Endothelial cell of umbilical vein (primary cell): ENCODE data around the gene HK1. TPM values are rescaled to one million over a fixed set of nuclear protein-coding genes. Genes with fewer than 3 reads are reported as not detected.

Experiments used
- BruUV-seq: library from RNA; stranded (reverse); fragments of 400-500 nt; replicated peaks from 2 replicates; lab custom pipeline; 2021; lab: Mats Ljungman, UMichigan
- CTCF ChIA-PET: fragments of 300-600, 350-600 bp; sonication (Branson Sonifier 250); formaldehyde crosslinking; loops from one replicate; lab custom pipeline; 2021; ENCODE audit warnings: antibody characterized with exemption, inconsistent platforms; lab: Charles Lee
- POLR2A ChIA-PET: fragments of 300-600, 350-600 bp; sonication (Branson Sonifier 250); formaldehyde crosslinking; loops from one replicate; lab custom pipeline; 2021; ENCODE audit warnings: antibody characterized with exemption, inconsistent platforms; lab: Charles Lee
- DNase-seq: peaks from one replicate; pipeline ENCODE4 v3.0.0-alpha.2; 2011; ENCODE audit warnings: low read depth, low spot score
- FAIRE-seq: peaks from 2 replicates; lab custom pipeline; 2011; peaks lifted over from hg19 to GRCh38; lab: Jason Lieb, UNC
- H2AFZ ChIP-seq: 2 replicates; pipeline ENCODE4 v1.6.0; 2012; ENCODE audit warnings: low read depth, low read length, control low read depth, inconsistent platforms
- H3K27ac ChIP-seq: 2 replicates; pipeline ENCODE4 v1.5.1; 2011; ENCODE audit warnings: low read depth, mild to moderate bottlenecking, control low read depth, low read length, moderate library complexity; ENCODE audit not compliant: insufficient read depth
- H3K27me3 ChIP-seq, 2 experiments: 2 replicates each; pipeline versions ENCODE4 v1.6.0 to v1.6.1; 2011; ENCODE audit warnings: low read length in 2 of 2, mixed read lengths in 1 of 2; ENCODE audit not compliant: control insufficient read depth in 2 of 2, insufficient read depth in 2 of 2
- H3K36me3 ChIP-seq, 2 experiments: 2 replicates in 1 of 2; 3 replicates in 1 of 2; pipeline ENCODE4 v1.5.1; 2011; ENCODE audit warnings: low read length in 2 of 2, mild to moderate bottlenecking in 1 of 2, moderate library complexity in 1 of 2; ENCODE audit not compliant: control insufficient read depth in 2 of 2, insufficient read depth in 2 of 2; ENCODE audit errors: extremely low read depth in 1 of 2
- H3K4me1 ChIP-seq: 3 replicates; pipeline ENCODE4 v1.5.1; 2011; ENCODE audit warnings: mild to moderate bottlenecking, low read length; ENCODE audit not compliant: control insufficient read depth, insufficient read depth; ENCODE audit errors: extremely low read depth
- H3K4me2 ChIP-seq: 2 replicates; pipeline ENCODE4 v1.6.1; 2011; ENCODE audit warnings: low read length, control low read depth, mixed read lengths; ENCODE audit not compliant: insufficient read depth
- H3K4me3 ChIP-seq, 3 experiments: fragments of 200-600 bp in 1 of 3; sonication (generic), shearing (Covaris generic) in 1 of 3; replicated peaks in 1 of 3; 2 replicates each; pipeline ENCODE4 v1.5.1; 2011 to 2016; ENCODE audit warnings: control low read depth in 3 of 3, low read length in 3 of 3, mild to moderate bottlenecking in 2 of 3, inconsistent platforms in 1 of 3, low read depth in 1 of 3, moderate library complexity in 1 of 3; ENCODE audit not compliant: insufficient read depth in 1 of 3
- H3K79me2 ChIP-seq: 2 replicates; pipeline ENCODE4 v1.6.0; 2012; ENCODE audit warnings: low read length, inconsistent platforms; ENCODE audit not compliant: control insufficient read depth, insufficient read depth
- H3K9ac ChIP-seq: replicated peaks from 2 replicates; pipeline ENCODE3; 2011; ENCODE audit warnings: low read length, control low read depth; ENCODE audit not compliant: insufficient read depth; ENCODE audit errors: extremely low read depth
- H3K9me1 ChIP-seq: replicated peaks from 3 replicates; pipeline ENCODE4 v1.6.0; 2011; ENCODE audit warnings: mild to moderate bottlenecking, low read length; ENCODE audit not compliant: control insufficient read depth, insufficient read depth; ENCODE audit errors: extremely low read depth
- H3K9me3 ChIP-seq: replicated peaks from 2 replicates; pipeline ENCODE4 v1.5.1; 2012; ENCODE audit warnings: low read length, inconsistent platforms; ENCODE audit not compliant: control insufficient read depth, insufficient read depth
- H4K20me1 ChIP-seq: replicated peaks from 2 replicates; pipeline ENCODE3; 2011; ENCODE audit warnings: mild to moderate bottlenecking, low read length; ENCODE audit not compliant: control insufficient read depth, insufficient read depth; ENCODE audit errors: extremely low read depth
- EZH2 ChIP-seq: IDR thresholded peaks from 2 replicates; pipeline ENCODE4 v1.6.1; 2012; ENCODE audit warnings: borderline replicate concordance, low read depth, mild to moderate bottlenecking, moderate library complexity, low read length, inconsistent platforms; ENCODE audit not compliant: severe bottlenecking
- FOS ChIP-seq: IDR thresholded peaks from 2 replicates; pipeline ENCODE4 v1.6.1; 2011; ENCODE audit warnings: mild to moderate bottlenecking, low read length, moderate library complexity, borderline replicate concordance; ENCODE audit not compliant: insufficient read depth
- GATA2 ChIP-seq: IDR thresholded peaks from 2 replicates; pipeline ENCODE4 v1.7.0; 2011; ENCODE audit warnings: low read depth, mild to moderate bottlenecking, moderate library complexity, mixed read lengths, low read length; ENCODE audit not compliant: insufficient read length, insufficient read depth
- JUN ChIP-seq: IDR thresholded peaks from 2 replicates; pipeline ENCODE4 v1.6.1; 2011; ENCODE audit warnings: borderline replicate concordance, low read depth; ENCODE audit not compliant: insufficient read length, insufficient read depth
- MYC ChIP-seq: IDR thresholded peaks from one replicate; pipeline ENCODE4 v1.6.1; 2011; ENCODE audit warnings: mild to moderate bottlenecking, low read depth, low read length
- POLR2A ChIP-seq: IDR thresholded peaks from 2 replicates; pipeline ENCODE4 v1.6.1; 2012; ENCODE audit warnings: low read depth, mild to moderate bottlenecking, control low read depth, low read length
- POLR2AphosphoS5 ChIP-seq: IDR thresholded peaks from 2 replicates; pipeline ENCODE4 v1.6.1; 2012; ENCODE audit warnings: low read depth, mild to moderate bottlenecking, control low read depth, low read length, moderate library complexity; ENCODE audit not compliant: insufficient read depth
- dilution Hi-C: fragments of 300-500 bp; cut with MboI; formaldehyde crosslinking; loops from one replicate; pipeline ENCODE4 v1.15.0; 2019; ENCODE audit warnings: low sequenced_read_pairs; ENCODE audit not compliant: extremely low pct_ligation_motif_present
- intact Hi-C: fragments of 100-400 bp; cut with micrococcal nuclease; formaldehyde crosslinking; loops from one replicate; pipeline ENCODE4 v1.10.0; 2022
- polyA plus RNA-seq, 4 experiments: library from polyadenylated mRNA; depleted of rRNA in 3 of 4; stranded (reverse) in 3 of 4; unstranded in 1 of 4; fragments of >200 nt; gene quantifications; 2 replicates each; pipeline versions ENCODE4 v1.2.1 to v1.2.3, GENCODE V29; 2011 to 2012; ENCODE audit warnings: missing spikeins in 1 of 4
- total RNA-seq: library from RNA; stranded (reverse); gene quantifications from 2 replicates; pipeline ENCODE4 v1.2.3, GENCODE V29; 2021
- TF ChIP-seq, protein P1 (sequence below), 2 donors: IDR thresholded peaks; 1 replicate in 1 of 2; 2 replicates in 1 of 2; pipeline ENCODE4 v1.5.1; 2011; ENCODE audit warnings: low read length in 2 of 2, mild to moderate bottlenecking in 2 of 2, moderate library complexity in 2 of 2, control low read depth in 1 of 2, inconsistent platforms in 1 of 2, low read depth in 1 of 2; ENCODE audit not compliant: insufficient read depth in 1 of 2; ENCODE audit errors: extremely low read depth in 1 of 2
- TF ChIP-seq, protein P2 (sequence below): IDR thresholded peaks from 2 replicates; pipeline ENCODE4 v1.6.1; 2011; ENCODE audit not compliant: insufficient read depth, insufficient read length

Gene HK1
- total and polyA plus RNA-seq, 2 donors (not counting 3 experiments of a cell fraction or from before 2014, with no cell fraction given), result 50.8 to 121 TPM

DNA sequence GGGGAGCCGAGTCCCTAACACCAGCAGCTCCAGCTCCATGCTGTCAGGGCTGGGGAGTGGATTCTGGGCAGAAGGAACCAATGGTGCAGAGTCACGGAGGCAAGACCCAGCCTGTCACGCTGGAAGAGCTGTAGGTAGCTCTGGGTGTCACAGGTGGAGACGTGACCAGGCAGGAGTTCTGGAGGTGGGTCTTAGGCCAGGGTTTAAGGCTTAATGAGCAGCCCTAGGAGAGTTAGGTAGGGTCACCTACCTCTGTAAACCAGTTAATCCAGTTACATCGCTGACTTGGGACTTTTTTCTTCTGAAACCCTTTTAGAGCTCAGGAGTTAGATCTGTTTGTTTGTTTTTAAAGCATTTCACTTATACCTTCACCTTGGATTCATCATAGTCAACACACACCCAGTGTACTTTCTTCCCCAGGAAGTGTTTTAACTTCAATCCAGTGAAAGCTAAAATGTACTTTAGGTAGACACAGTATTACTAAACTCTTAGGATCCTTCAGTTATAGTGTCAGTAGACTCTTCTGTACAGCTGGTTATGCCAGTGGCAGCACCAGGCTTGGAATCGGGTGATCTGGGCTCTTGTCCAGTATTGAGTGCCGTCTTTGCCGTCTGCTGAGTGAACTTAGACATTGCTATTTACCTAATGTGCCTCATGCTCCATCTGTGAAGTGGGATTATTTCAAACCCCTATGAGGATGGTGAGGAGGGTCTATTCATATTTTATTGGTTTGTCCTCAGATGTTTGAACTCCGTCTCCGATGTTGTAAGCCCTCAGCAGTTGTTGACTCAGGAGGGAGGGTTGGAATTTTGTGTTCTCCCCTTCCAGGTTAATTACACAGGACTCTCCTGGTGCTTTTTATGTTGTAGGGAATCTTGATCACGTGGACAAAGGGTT lies 107.4 kb downstream of the HK1 start:
- dilution Hi-C loops, result loop anchor here (25.0 kb wide), 1 partner anchor 148 kb away; no protein-coding TSS in a partner anchor
- Histone ChIP-seq H3K4me1 (no peaks in the 10 kb centered on the region), H2AFZ (no peak overlapping the region), H3K9ac (no peak overlapping the region), H3K27ac (no peak overlapping the region), H3K27me3 (no peaks in the 10 kb centered on the region), H3K36me3 (peaks cover 22 to 24% of the 10 kb centered on the region in 2 experiments), H3K9me3 (no peaks in the 10 kb centered on the region), H3K9me1 (no peaks in the 10 kb centered on the region), H4K20me1 (no peaks in the 10 kb centered on the region), H3K79me2 (no peaks in the 10 kb centered on the region), H3K4me2 (no peak overlapping the region), H3K4me3 (no peak overlapping the region)
- no TSS peak for BruUV-seq
- intact Hi-C loops, result no loop called here
- ChIA-PET POLR2A (no interaction called here), CTCF (interaction anchor here (0.6 to 1.1 kb wide), 2 partner anchors 27 to 36 kb away, joined by 3 to 4 read pairs; no protein-coding TSS in a partner anchor)
- DNase-seq, result no peak
- TF ChIP-seq MYC, result no peak
- TF ChIP-seq FOS, result no peak
- TF ChIP-seq, protein P1, sequence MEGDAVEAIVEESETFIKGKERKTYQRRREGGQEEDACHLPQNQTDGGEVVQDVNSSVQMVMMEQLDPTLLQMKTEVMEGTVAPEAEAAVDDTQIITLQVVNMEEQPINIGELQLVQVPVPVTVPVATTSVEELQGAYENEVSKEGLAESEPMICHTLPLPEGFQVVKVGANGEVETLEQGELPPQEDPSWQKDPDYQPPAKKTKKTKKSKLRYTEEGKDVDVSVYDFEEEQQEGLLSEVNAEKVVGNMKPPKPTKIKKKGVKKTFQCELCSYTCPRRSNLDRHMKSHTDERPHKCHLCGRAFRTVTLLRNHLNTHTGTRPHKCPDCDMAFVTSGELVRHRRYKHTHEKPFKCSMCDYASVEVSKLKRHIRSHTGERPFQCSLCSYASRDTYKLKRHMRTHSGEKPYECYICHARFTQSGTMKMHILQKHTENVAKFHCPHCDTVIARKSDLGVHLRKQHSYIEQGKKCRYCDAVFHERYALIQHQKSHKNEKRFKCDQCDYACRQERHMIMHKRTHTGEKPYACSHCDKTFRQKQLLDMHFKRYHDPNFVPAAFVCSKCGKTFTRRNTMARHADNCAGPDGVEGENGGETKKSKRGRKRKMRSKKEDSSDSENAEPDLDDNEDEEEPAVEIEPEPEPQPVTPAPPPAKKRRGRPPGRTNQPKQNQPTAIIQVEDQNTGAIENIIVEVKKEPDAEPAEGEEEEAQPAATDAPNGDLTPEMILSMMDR (IDR thresholded peaks at IDR 0.05; ENCODE audit: extremely low read depth in 1 of 2, insufficient read depth in 1 of 2, low read depth in 1 of 2, low read length in 2 of 2), result no peak
- TF ChIP-seq EZH2, result no peak
- TF ChIP-seq, protein P2, sequence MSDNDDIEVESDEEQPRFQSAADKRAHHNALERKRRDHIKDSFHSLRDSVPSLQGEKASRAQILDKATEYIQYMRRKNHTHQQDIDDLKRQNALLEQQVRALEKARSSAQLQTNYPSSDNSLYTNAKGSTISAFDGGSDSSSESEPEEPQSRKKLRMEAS, result no peak
- TF ChIP-seq JUN, result no peak
- no peak for TF ChIP-seq GATA2
- TF ChIP-seq POLR2A, result no peak
- TF ChIP-seq POLR2AphosphoS5, result no peak
- no peak for FAIRE-seq
